Stimulated activated CD8-positive, alpha-beta memory T cell treated with anti-CD3 and anti-CD28 coated beads, Interleukin-12 subunit alpha, Interleukin-12 subunit beta, amount 100 ng/mL, for 24 hours (primary cell): ENCODE data around the gene MYOZ1.
"Not testable (repeated sequence)": the region's sequence is repeated elsewhere in the genome, so short reads cannot be mapped to it uniquely, and the experiment has no call there.

ENCODE experiments used
- DNase-seq: peaks from one replicate; pipeline ENCODE4 v3.0.0-alpha.2; 2020; ENCODE audit errors: extremely low read depth

The MYOZ1 gene

DNA sequence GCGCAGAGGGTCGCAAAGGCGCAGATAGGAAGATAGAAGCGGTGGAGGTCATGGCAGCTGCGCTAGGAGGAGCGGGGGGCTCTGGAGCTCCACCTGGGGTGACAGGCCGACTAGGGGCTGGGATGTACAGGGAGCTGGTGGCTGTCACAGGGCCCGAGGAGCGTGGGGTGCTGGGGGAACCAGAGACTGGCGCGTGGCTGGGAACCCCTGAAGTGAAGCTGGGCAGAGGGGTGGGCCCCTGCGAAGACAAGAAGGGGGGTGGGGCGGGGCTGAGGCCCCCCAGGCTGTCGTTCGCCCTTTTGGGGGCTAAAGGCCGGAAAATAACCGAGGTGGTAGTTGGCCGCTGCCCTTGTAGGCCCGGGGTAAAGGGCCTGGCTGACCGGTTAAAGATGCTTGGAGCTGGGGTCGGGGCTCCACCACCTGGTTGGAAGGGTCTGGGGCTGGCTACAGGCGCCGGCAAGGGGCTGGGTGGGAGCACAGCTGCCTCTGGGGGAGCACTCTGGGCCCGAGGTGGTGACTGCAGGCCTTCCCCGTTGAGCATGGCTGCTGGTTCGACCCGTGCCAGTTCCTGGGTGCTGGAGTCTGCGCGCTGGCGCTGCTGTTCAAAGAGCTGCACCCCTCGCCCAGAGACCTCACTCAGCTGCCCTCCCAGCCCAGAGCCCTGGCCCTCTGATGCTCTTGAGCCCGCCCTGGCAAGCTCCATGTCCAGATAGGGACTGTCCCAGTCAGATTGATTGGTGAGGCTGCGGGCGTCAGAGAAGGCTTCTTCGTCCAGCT lies 6.8 kb upstream of the MYOZ1 start:
- no peak for DNase-seq

DNA sequence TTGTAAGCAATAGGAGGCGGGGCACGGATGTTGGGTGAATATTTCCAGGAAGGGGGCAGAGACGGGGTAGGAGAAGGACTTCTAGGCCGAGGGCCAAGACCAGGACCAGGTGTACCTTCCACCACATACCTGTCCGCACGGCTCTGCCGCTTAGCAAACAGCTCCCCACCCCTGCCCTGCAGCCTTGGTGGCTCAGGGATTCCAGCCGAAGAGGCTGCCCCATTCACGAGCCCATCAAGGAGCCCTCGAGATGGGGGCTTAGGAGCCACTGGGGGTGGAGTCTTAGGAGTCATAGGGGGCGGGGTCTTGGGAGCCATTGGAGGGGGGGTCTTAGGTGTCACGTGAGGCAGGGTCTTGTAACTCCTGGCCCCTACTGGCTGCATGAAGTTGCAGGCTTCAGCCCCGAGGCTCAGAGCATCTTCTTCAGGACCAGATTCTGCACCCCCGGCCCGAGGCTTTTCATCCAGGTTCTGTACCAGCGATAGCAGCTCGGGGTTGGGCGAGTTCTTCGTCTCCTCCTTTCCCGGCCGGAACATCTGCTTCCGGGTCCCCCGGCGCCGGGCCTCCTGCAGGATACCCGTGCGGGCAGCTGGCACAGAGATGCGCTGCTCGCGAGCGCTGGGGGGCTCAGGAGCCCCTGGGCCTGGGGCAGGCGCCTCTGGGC lies 6.1 kb upstream of the MYOZ1 start:
- no peak for DNase-seq

DNA sequence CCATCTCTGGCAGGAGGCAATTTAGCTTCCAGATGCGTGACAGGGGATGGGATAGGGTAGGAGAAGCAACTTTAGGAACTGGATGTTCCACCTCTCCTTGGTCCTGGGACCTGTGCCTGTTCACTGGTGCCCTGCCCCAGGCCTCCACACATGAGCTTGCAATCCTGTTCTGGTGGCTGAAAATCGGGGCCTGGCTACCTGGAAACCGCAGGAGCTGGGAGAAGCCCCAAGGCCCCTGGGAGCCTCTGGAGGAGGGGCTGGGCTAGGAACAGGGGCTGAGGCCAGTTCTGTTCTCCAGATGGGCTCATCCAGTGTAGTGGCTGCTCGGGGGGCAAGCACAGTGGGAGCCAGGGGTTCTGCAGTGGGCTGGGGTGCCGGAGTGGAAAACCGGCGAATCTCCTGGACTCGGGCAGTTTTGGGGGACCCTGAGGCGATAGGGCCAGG lies 5.3 kb upstream of the MYOZ1 start:
- no peak for DNase-seq

DNA sequence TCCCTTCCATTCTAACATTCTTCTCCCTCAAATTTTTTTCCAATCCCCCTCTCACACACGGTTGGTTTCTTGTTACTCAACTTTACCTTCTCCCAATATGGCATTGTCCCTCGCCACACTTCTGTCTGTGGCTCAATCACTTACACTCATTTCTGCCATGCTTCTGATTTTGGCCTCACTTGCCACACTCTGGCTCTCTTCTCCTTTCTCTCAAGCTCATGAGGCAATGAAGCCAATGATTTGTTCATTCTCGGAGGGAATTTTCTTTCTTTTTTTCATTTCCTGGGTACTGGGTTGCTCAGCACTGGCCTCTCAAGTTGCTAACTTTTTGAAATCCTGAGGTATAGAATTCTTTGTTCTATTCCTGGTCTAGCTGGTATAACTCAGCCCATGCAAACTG lies 4.0 kb upstream of the MYOZ1 start:
- DNase-seq: no peak

DNA sequence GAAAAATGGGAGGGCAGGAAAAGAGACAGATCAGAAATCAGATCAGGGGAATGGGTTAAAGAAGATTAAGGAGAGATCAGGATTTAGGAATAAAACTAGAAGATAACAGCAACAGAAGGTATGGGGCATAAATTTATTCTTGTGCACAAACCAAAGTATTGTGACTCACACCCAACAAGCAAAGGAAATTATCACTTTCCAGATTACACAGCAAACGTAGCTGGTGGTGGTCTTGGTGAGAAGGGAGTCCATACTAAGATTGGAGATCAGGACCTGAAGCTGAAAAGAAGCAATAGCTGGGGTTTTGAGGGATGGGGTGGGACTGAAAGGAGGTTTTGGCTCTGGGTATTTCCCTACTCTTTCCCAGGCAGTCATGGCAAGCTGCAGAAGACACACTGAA lies 3.5 kb upstream of the MYOZ1 start:
- DNase-seq: no peak

DNA sequence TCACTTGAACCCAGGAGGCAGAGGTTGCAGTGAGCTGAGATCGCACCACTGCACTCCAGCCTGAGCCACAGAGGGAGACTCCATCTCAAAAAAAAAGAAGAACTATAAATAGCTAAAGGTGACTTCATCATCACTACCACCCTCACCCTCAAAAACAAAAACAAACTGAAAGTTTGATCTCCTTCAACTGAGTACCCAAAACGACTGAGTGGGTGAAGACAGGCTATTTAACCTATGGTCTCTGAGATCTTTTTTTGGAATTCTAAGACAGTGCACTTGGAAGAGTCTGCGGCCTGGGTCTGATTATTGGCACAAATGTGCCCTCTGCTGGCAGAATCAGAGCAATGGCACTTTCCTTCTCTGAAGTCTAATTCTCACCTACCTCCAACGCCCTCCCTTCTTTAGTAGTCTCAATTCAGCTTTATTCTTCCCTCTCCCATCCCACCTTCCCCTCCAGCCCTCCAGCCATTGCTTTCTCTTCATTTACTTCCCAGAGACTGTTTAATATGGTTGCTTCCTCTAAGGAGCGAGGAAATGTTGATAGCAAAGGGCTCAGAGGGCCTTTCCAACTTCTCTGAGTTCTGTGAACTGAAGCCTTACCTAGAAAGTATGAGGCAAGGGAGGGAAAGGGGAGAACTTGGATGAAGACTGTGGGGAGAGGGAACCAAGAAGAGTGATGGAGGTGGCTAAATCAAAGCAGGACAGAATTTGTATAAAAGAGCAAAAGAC lies 2.9 kb upstream of the MYOZ1 start:
- DNase-seq: no peak

DNA sequence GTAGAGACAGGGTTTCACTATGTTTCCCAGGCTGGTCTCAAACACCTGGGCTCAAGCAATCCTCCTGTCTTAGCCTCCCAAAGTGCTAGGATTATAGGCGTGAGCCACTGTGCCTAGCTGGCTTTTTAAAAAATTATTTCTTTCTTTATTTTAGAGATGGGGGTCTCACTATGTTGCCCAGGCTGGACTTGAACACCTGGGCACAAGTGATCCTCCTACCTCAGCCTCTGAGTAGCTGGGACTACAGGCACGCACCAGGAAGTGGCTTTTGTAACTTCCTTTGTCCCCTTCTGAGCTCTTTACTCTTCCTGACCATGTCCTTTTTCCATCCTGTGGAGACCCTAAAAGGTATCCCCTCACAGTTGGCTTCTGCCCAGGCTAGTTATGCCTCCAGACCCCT lies 2.1 kb upstream of the MYOZ1 start:
- DNase-seq: no peak

DNA sequence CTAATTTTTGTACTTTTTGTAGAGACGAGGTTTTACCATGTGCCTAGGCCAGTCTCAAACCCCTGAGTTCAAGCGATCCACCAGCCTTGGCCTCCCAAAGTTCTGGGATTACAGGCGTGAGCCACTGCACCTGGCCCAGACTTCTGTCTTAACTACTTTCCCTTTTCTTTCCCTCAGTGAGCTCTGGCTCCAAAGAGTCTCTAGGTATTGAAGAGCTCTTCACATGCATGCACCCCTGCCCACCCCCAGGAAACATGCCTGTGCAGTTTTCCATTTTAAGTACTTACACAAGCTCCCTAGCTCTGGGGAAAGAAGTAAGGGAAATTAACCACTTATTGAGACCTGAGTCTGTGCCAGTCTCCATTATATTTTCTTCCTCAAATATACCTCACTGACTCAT lies 2.0 kb downstream of the MYOZ1 start:
- no peak for DNase-seq

DNA sequence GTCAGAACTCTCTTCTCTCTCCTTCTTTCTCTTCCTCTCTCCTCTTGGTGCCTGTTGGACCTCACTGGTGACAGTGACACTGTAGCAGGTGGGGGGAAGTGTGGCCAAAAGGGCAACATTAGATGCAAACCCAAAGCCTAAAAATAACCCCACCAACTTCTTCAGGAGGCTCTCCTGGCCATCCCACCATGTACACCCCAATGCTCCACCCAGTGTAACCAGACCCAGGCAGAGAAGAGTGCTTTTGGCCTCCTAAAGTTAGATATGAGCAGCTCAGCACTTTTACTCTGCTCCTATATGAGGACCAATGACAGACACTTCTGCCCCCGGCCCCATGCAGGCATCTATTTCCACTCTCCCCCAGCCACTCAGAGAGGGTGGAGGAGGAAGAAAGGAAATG lies 5.5 kb downstream of the MYOZ1 start:
- DNase-seq: no peak

DNA sequence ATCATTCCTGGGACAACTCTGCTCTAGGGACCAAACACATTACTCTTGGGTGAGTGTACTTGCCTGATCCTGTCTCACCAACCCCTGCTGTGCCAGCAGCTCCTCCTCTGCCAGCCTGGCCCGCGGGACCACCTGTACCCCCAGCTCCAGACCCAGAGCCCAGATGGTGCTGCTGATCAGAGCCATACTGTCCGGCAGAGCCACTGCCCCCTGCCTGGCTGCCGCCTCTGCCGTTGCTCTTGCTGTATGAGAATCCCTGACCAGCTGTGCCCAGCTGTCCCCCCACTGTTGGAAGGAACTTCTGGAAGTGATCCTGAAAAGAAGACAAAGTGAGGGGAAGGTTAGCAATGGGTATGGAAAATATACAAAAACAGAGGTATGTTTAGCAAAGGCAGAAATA lies 6.9 kb downstream of the MYOZ1 start:
- no peak for DNase-seq

DNA sequence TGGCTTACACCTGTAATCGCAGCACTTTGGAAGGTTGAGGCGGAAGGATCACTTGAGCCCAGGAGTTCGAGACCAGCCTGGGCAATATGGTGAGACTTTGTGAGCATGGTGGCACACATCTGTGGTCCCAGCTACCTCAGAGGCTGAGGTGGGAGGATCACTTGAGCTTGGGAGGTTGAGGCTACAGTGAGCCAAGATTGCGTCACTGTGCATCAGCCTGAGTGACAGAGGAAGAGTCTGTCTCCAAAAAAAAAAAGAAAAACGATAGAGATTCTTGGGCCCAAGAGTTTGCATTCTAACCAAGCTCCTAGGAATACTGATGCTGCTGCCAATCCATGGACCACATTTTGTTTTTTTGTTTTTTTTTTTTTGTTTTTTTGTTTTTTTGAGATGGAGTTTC lies 12.1 kb downstream of the MYOZ1 start:
- DNase-seq: no peak

DNA sequence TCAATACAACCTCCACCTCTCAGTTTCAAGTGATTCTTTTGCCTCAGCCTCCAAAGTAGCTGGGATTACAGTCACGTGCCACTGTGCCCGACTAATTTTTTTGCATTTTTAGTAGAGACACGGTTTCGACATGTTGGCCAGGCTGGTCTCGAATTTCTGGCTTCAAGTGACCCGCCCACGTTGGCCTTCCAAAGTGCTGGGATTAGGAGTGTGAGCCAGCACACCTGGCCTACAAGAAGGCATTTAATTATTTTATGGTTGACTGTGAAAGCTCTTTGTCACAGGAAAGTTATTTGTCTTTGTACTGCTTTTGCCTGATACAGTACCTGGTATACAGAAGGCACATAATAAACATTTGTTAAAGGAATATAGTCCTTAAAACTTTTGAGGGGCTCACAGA lies 12.9 kb downstream of the MYOZ1 start:
- DNase-seq: no peak

DNA sequence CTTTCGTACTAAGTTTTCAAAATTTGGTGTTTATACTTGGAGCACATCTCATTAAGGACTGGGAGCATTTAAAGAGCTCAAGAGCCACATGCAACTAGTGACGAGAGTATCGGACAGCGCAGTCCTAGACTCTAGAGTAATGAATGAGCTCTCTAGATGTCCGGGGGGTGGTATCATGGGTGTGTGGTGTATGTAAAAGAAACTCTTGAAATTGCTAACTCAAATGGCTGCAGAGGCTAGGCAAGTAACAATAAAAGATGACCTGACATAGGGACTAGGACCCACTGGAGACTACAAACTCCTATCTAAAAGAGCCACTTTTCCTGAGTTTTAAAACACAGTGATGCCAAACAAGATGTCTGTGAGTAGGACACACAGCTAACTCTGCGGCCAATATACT lies 14.0 kb downstream of the MYOZ1 start:
- no peak for DNase-seq

DNA sequence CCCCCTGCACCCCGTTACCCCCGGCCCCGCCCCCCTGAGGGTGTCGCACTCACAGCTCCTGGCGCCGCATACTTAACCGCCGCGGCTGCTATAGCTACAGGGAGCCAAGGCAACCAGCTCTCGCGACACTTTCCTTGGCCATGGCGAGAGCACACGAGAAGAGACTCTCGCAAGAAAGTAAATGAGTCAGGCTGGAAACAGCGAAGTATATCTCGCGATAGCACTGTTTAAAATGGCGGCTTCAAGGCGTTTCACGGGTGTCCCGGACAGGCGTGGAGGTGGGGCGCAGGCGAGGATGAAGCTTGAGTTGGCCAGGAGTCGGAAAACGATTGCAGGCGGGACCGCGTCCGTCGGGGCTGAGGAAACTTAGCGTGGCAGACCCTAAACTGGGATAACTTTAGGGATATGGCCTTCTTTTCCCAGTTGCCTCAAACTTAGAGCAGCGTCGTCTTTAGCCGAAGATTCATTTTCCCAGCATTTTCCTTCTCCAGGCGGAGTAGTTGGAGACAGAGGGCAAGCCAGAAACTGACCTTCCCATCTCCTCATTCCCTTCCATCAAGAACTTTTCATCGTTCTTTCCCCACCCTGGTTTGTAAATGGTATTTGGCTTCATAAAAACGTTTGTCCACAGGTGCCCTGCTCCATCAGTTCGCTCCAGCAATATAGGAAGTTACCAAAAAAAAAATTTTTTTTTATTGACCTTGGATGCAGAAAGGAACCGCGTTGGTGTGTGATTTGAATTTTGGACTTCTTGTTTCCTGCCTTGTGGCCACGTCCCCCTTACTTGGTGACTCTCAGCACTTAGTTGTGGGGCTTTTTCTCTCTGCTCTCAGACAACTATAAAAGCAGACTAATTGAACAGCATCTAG lies 15.2 kb downstream of the MYOZ1 start:
- DNase-seq: peak; percentile 79

DNA sequence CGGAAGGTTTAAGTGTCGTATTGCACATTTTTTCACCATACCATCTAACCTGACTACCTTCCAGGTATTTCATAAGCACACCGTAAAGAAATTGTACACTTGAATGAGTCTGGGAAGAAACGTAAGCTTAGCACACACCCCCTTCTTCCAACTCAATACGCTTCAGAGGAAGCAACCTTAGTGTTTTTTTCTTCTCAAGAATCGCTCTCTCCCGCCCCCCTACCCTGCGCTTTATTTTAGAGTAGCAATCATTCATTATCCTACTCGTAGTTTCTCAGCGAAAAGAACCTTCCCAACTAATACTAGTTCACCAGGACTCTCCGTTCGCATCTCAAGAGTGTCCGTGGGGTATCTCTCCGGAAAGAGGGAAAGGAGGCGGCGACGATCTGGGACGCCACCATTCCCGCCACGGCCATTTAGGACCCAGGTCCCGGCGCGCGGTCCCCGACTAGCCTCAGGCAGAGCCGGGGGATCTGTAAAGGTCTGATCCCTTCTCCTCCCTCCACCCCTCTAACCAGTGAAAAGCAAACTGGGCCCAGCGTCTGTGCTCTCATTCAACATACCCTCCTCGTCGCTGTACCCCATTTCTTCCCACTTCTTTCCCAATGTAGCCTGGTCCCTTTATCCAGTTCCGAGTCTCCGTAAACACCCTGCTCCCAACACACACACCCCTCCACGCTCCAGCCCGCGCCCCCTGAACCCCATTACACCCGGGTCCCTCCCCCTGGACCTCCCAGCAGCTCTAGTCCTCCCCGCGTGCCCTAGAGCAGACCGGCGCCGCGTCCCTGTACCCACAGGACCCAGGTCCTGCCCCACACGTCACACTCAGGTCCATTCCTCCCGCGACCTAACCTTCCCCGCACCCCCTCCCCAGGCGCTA lies 16.0 kb downstream of the MYOZ1 start:
- DNase-seq: no peak

DNA sequence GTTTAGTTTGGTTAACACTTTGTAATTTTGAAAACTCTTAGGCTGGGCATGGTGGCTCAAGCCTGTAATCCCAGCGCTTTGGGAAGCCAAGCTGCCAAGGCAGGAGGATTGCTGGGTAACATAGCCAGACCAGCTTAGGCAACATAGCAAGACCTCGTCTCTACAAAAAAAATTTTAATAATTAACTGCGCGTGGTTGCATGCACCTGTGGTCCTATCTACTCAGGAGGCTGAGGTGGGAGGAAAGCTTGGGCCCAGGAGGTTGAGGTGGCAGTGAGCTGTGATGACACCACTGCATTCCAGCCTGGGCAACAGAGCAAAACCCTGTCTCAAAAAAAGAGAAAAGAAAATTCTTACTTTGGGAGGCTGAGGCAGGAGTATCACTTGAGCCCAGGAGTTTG lies 18.2 kb downstream of the MYOZ1 start:
- DNase-seq: no peak

DNA sequence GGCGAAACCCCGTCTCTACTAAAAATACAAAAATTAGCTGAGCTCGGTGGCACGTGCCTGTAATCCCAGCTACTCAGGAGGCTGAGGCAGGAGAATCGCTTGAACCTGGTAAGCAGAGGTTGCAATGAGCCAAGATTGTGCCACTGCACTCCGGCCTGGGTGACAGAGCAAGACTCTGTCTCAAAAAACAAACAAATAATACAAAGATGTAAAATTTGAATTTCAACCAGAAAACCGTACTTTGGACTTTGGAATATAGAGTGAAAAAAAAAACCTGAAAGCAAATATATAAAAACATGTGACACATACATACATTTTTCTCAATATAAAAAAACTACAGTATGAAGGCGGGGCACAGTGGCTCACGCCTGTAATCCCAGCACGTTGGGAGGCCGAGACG lies 20.3 kb downstream of the MYOZ1 start:
- DNase-seq: not testable (repeated sequence)

DNA sequence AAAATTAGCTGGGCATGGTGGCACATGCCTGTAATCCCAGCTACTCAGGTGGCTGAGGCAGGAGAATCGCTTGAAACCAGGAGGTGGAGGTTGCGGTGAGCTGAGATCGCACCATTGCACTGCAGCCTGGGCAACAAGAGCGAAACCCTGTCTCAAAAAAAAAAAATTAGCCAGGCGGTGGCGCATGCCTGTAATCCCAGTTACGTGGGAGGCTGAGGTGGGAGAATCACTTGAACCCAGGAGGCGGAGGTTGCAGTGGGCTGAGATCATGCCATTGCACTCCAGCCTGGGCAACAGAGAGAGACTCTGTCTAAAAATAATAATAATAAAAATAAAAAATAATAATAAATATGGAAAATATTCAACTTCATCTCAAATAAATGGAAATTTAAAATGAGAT lies 24.1 kb downstream of the MYOZ1 start:
- not testable (repeated sequence) for DNase-seq

DNA sequence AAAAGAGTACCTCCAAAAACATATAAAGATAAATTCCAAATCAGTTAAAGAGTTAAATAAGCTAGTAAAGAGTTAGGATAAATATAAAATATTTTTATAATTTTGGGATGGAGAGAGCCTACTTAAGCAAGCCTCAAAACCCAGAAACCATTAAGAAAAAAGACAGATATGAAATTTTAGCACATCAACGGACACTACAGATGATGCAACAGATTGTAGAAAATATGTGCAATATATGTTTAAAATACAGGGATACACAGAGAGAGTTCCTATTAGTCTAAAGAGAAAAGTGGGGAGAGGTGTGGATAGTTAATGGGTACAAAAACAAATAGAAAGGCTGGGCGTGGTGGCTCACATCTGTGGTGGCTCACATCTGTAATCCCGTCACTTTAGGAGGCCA lies 26.6 kb downstream of the MYOZ1 start:
- no peak for DNase-seq

DNA sequence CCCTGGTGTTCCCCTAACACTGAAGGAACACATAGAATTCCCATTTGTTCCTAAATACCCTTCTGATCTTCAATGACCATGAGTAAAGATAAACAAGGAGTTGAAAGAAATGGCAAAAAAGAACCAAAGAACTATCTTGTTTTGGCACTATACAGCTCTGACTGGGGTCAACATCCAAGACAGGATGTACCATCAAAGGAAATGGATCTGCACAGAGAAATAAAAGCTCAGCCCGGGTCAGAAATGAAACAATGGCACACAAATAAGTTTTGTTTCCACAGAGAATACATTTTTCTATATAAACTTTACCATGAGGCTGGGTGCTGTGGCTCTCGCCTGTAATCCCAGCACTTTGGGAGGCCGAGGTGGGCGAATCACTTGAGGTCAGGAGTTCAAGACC lies 32.2 kb downstream of the MYOZ1 start:
- DNase-seq: no peak

DNA sequence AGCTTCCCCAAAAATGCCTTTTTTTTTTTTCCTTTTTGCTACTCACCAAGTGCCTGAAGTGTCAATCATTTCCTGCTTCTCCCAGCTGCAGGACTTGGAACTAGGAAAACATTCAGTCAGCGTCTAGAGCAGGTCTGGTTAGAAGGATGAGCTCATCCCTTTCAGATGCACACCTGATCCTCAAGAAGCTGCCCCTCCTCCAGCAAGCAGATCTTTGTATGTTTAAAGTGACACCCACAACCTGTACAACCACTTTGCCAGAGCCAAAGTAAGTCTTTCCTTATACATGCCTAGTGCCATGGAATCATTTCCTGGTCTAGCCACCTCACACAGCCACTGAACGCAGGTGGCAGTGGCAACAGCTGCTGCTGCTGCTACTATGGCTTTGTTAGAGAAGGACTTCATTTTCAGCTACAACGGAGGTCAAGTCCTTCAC lies 39.8 kb downstream of the MYOZ1 start:
- DNase-seq: no peak
